H1 (cell line): ENCODE data around the gene MAP1B. TPM values are rescaled to one million over a fixed set of nuclear protein-coding genes. Genes with fewer than 3 reads are reported as not detected.

ENCODE experiments used
- BCL11A ChIP-seq, 2 experiments: IDR thresholded peaks; one replicate each; pipeline ENCODE4 v1.6.1; 2011; ENCODE audit warnings: low read depth in 2 of 2, low read length in 2 of 2, mild to moderate bottlenecking in 2 of 2
- CTBP2 ChIP-seq: IDR thresholded peaks from 2 replicates; pipeline ENCODE4 v1.7.0; 2011; ENCODE audit warnings: borderline replicate concordance, mild to moderate bottlenecking, moderate library complexity, mixed read lengths, low read length; ENCODE audit not compliant: insufficient read depth, insufficient read length
- polyA plus RNA-seq, 7 experiments: library from polyadenylated mRNA; depleted of rRNA in 3 of 7; stranded (reverse) in 5 of 7; unstranded in 2 of 7; fragments of >200 nt in 5 of 7; fragments of 200-250 nt in 2 of 7; gene quantifications; 1 replicate in 5 of 7; 2 replicates in 1 of 7; 4 replicates in 1 of 7; pipeline versions ENCODE4 v1.2.1 to v1.2.3, GENCODE V29; 2011 to 2013; ENCODE audit warnings: missing spikeins in 2 of 7, mixed read lengths in 2 of 7
- total RNA-seq: library from RNA; stranded (reverse); fragmentation: NEBNext Ultra II Directional; extraction: Animal tissue kit (Norgen Biotek cat#: 25700); gene quantifications from 2 replicates; pipeline ENCODE4 v1.2.1, GENCODE V29; 2021
- TF ChIP-seq, protein P1 (sequence below): IDR thresholded peaks from 2 replicates; pipeline ENCODE4 v1.6.1; 2011; ENCODE audit warnings: low read depth, mild to moderate bottlenecking, low read length; ENCODE audit not compliant: insufficient read depth
- TF ChIP-seq, protein P2 (sequence below), 3 experiments: IDR thresholded peaks; 1 replicate in 2 of 3; 2 replicates in 1 of 3; pipeline versions ENCODE4 v1.5.1 to v1.6.1; 2011; ENCODE audit warnings: low read length in 3 of 3, mild to moderate bottlenecking in 3 of 3, inconsistent platforms in 2 of 3, low read depth in 1 of 3, moderate library complexity in 1 of 3; ENCODE audit not compliant: insufficient read depth in 1 of 3; ENCODE audit errors: control extremely low read depth in 1 of 3

The MAP1B gene
- total and polyA plus RNA-seq, 2 of the 8 experiments (the other 6 are each of a cell fraction or from before 2014, with no cell fraction given): 24.5 to 120 TPM

DNA sequence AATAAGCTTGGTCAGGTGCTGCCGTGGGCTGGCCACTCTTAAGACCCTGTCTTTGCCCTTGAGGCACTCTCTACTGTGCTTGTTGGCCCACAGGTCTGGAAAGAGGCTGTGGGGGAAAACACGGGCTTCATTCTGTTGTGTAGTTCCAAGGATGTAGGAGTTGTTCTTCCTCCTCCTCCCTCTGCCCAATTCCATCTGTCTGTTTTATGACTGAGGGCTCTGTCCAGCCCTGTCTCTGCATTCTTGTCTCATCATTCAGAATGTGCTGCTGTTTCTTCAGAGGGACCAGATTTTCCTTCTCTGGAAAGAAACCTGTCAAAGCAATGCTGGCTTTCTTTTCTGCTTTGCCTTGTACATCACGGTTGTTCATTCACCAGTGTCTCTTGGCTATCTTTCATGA is 84.1 kb downstream of the MAP1B start (continued):
- no peak for TF ChIP-seq CTBP2
- no peak for TF ChIP-seq BCL11A (IDR thresholded peaks at IDR 0.05; ENCODE audit: low read depth in 2 of 2, low read length in 2 of 2)
- TF ChIP-seq, protein P1, sequence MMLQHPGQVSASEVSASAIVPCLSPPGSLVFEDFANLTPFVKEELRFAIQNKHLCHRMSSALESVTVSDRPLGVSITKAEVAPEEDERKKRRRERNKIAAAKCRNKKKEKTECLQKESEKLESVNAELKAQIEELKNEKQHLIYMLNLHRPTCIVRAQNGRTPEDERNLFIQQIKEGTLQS: no peak
- TF ChIP-seq, protein P2, sequence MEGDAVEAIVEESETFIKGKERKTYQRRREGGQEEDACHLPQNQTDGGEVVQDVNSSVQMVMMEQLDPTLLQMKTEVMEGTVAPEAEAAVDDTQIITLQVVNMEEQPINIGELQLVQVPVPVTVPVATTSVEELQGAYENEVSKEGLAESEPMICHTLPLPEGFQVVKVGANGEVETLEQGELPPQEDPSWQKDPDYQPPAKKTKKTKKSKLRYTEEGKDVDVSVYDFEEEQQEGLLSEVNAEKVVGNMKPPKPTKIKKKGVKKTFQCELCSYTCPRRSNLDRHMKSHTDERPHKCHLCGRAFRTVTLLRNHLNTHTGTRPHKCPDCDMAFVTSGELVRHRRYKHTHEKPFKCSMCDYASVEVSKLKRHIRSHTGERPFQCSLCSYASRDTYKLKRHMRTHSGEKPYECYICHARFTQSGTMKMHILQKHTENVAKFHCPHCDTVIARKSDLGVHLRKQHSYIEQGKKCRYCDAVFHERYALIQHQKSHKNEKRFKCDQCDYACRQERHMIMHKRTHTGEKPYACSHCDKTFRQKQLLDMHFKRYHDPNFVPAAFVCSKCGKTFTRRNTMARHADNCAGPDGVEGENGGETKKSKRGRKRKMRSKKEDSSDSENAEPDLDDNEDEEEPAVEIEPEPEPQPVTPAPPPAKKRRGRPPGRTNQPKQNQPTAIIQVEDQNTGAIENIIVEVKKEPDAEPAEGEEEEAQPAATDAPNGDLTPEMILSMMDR (IDR thresholded peaks at IDR 0.05; ENCODE audit: control extremely low read depth in 1 of 3, insufficient read depth in 1 of 3, low read depth in 1 of 3, low read length in 3 of 3): no peak
